ENCODE results near the gene MARCHF2.
"Not testable (repeated sequence)": the region's sequence is repeated elsewhere in the genome, so short reads cannot be mapped to it uniquely, and the experiment has no call there.

MARCHF2 gene, protein sequence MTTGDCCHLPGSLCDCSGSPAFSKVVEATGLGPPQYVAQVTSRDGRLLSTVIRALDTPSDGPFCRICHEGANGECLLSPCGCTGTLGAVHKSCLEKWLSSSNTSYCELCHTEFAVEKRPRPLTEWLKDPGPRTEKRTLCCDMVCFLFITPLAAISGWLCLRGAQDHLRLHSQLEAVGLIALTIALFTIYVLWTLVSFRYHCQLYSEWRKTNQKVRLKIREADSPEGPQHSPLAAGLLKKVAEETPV

GRCh38 chr19:8412783-8413628, at the start of gene MARCHF2:
Gene MARCHF2, plus strand, starts transcription at chr19:8413305. Its CDS starts 8,536 bp downstream, at chr19:8421841.
- peak; percentile 99 for DNase-seq (ENCODE audit: low spot score)

DNA sequence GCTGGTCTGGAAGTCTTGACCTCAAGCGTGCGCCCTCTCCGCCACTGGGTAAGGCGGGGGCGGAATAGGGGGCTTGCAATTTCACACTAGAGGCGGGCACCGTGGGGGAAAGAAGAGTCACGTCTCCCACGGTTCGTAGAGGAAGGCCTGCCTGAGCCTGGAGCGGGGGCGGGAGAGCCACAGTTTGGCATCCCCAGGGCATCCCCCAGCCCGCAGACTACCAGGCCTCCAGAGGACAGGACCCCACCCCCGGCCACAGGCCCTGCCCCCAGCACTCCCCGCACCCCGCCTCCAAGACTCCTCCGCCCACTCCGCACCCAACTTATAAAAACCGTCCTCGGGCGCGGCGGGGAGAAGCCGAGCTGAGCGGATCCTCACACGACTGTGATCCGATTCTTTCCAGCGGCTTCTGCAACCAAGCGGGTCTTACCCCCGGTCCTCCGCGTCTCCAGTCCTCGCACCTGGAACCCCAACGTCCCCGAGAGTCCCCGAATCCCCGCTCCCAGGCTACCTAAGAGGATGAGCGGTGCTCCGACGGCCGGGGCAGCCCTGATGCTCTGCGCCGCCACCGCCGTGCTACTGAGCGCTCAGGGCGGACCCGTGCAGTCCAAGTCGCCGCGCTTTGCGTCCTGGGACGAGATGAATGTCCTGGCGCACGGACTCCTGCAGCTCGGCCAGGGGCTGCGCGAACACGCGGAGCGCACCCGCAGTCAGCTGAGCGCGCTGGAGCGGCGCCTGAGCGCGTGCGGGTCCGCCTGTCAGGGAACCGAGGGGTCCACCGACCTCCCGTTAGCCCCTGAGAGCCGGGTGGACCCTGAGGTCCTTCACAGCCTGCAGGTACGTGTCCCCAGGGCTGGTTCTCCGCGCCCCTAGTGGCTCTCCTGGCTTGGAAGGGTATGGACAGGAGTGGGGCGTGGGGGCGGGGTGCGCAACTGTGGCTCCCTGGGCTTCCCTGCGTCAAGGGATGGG, 49.0 kb upstream of the MARCHF2 start, which contains the start of gene ANGPTL4:
Gene ANGPTL4, plus strand, starts transcription at position 353 of the 969 bp plus-strand sequence. Its CDS starts 167 bp downstream, at position 520.
- DNase-seq (ENCODE audit: low spot score): peak; percentile 82

- DNase-seq (ENCODE audit: low spot score): no peak
Observed at GRCh38 chr19:8366121-8366581, 47.0 kb upstream of the MARCHF2 start.

- no peak for DNase-seq (ENCODE audit: low spot score)
Observed at GRCh38 chr19:8366961-8367326, 46.2 kb upstream of the MARCHF2 start.

DNA sequence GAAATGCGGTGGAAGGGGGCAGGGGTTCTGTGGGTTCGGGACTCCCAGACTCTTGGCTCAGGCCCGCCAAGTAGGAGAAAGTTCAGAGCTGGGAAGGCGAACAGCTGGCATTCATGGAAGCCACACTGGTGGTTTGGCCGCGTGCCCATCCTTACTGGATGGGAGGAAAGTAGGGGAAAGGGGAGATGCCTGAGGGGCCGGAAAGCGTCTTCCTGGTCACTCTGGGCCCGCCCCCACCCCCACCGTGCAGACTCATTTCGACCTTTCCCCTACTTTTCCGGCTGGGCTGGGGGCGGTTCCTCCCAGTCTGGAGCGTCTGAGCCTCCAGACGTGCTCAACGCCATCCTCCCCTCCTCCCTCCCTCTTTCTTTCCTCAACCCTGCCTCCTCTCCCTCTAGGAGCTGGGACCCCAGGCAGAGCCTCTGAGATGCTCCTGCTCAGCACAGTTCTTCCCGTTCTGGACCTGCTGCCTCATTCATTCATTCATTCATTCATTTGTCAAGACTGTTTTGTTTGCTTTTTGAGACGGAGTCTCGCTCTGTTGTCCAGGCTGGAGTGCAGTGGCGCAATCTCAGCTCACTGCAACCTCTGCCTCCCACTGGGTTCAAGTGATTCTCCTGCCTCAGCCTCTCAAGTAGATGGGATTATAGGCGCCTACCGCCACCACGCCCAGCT, 45.6 kb upstream of the MARCHF2 start:
- DNase-seq (ENCODE audit: low spot score): peak; percentile 89

DNA sequence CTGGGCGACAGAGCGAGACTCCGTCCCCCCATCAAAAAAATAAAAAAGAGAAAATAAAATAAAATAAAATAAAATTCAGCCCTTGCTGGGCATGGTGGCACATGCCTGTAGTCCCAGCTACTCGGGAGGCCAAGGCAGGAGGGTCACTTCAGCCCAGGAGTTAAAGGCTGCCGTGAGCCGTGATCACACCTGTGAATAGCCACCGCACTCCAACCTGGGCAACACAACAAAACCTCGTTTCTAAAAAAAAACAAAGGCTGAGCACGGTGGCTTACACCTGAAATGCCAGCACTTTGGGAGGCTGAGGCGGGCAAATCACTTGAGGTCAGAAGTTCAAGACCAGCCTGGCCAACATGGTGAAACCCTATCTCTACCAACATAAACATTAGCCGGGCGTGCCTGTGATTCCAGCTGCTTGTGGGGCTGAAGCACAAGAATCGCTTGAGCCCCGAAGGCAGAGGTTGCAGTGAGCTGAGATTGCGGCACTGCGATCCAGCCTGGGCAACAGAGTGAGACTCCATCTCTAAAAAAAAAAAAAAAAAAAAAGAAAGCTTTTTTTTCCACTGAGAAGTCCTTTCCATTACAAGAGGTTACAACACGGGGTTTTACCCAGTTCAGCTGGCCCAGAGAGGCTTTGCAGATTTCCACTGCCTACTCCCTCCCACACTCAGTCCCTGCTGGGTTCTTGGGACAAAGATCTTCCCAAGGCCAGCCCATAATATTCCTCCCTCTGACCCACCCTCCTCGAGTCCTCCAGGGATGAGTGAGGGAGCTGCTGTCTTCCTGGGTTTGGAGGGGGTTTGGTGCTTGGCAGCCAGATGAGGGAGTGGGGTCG, 42.7 kb upstream of the MARCHF2 start:
- no peak for DNase-seq (ENCODE audit: low spot score)

GRCh38 chr19:8371011-8371804, 41.9 kb upstream of the MARCHF2 start:
- DNase-seq (ENCODE audit: low spot score): no peak

- DNase-seq (ENCODE audit: low spot score): no peak
Observed at GRCh38 chr19:8373867-8374813, 39.0 kb upstream of the MARCHF2 start.

DNA sequence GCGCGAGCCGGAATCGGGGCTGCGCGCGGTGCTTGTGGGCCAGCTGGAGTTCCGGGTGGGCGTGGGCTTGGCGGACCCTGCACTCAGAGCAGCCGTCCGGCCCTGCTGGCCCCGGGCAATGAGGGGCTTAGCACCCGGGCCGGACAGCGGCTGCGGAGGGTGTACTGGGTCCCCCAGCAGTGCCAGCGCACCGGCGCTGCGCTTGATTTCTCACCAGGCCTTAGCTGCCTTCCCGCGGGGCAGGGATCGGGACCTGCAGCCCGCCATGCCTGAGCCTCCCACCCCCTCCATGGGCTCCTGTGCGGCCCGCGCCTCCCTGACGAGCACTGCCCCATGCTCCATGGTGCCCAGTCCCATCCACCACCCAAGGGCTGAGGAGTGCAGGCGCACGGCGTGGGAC, 37.3 kb upstream of the MARCHF2 start:
- not testable (repeated sequence) for DNase-seq (ENCODE audit: low spot score)

GRCh38 chr19:8376373-8376974, 36.6 kb upstream of the MARCHF2 start:
- DNase-seq (ENCODE audit: low spot score): not testable (repeated sequence)

GRCh38 chr19:8377598-8377997, 35.5 kb upstream of the MARCHF2 start:
- DNase-seq (ENCODE audit: low spot score): no peak

- DNase-seq (ENCODE audit: low spot score): not testable (repeated sequence)
Observed at GRCh38 chr19:8379156-8379891, 33.8 kb upstream of the MARCHF2 start.

DNA sequence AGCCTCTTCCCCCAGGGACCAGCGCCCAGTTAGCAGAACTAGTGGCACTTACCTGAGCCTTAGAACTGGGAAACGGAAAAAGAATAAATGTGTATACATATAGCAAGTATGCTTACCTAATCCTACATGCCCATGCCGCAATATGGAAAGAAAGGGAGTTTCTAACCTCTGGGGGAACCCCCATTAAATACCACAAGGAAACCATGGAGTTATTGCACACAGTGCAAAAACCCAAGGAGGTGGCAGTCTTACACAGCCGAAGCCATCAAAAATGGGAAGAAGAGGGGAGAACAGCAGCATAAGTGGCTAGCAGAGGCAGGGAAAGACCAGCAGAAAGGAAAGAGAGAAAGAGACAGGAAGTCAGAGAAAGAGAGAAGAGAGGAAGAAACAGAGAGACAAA, 28.5 kb upstream of the MARCHF2 start:
- not testable (repeated sequence) for DNase-seq (ENCODE audit: low spot score)

DNA sequence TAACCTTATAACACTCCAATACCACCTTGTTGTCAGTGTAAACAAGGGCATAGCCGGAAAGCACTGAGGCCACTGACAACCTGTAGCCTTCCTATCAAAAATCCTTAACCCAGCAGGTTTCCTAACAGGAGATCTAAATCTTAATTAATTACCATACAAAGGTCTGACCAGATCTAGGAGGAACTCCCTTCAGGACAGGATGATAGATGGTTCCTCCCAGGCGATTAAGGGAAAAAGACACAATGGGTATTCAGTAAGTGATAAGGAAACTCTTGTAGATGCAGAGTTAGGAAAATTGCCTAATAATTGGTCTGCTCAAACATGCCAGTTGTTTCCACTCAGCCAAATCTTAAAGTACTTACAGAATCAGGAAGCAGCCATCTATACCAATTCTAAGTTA, 28.0 kb upstream of the MARCHF2 start:
- DNase-seq (ENCODE audit: low spot score): not testable (repeated sequence)

DNA sequence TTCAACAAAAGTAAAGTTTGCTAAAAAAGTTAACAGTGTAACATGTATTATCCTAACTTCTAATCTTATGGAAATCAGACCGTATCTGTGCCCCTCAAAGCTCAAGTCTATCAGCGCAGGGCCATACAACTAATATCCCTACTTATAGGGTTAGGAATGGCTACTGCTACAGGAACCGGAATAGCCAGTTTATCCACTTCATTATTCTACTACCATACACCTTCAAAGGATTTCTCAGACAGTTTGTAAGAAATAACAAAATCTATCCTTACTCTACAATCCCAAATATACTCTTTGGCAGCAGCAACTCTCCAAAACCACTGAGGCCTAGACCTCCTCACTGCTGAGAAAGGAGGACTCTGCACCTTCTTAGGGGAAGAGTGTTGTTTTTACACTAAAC, 27.5 kb upstream of the MARCHF2 start:
- not testable (repeated sequence) for DNase-seq (ENCODE audit: low spot score)

- not testable (repeated sequence) for DNase-seq (ENCODE audit: low spot score)
Observed at GRCh38 chr19:8386419-8386818, 26.7 kb upstream of the MARCHF2 start.

- DNase-seq (ENCODE audit: low spot score): no peak
Observed at GRCh38 chr19:8386990-8387389, 26.1 kb upstream of the MARCHF2 start.

Measured in left forelimb (tissue), 1 donor.